Smooth muscle cell (in vitro differentiated cells): ENCODE data around the gene FEZ2. TPM values are rescaled to one million over a fixed set of nuclear protein-coding genes. Genes with fewer than 3 reads are reported as not detected.

Experiments used
- DNase-seq: peaks from one replicate; lab custom pipeline; 2025; ENCODE audit not compliant: unreplicated experiment; lab: John Stamatoyannopoulos, UW
- H2AFZ ChIP-seq: fragments of 200-600 bp; sonication (generic); 2 replicates; pipeline ENCODE4 v1.6.0; 2016; ENCODE audit warnings: antibody characterized with exemption, low read depth, mild to moderate bottlenecking
- H3F3A ChIP-seq: fragments of 200-600 bp; sonication (generic); 2 replicates; pipeline ENCODE4 v1.6.0; 2017; ENCODE audit warnings: antibody characterized with exemption, low read depth
- H3K27ac ChIP-seq: fragments of 200-600 bp; sonication (generic); 2 replicates; pipeline ENCODE4 v1.5.1; 2016; ENCODE audit warnings: low read depth, mild to moderate bottlenecking
- H3K27me3 ChIP-seq: fragments of 200-600 bp; sonication (generic); 2 replicates; pipeline ENCODE4 v1.6.1; 2016; ENCODE audit warnings: low read depth, mild to moderate bottlenecking
- H3K36me3 ChIP-seq: fragments of 200-600 bp; sonication (generic); 2 replicates; pipeline ENCODE4 v1.5.1; 2016; ENCODE audit warnings: low read depth
- H3K4me1 ChIP-seq: fragments of 200-600 bp; sonication (generic); 2 replicates; pipeline ENCODE4 v1.5.1; 2016; ENCODE audit warnings: low read depth
- H3K4me2 ChIP-seq: fragments of 200-600 bp; sonication (generic); 2 replicates; pipeline ENCODE4 v1.6.0; 2016; ENCODE audit warnings: mild to moderate bottlenecking
- H3K4me3 ChIP-seq: fragments of 200-600 bp; sonication (generic); 2 replicates; pipeline ENCODE4 v1.5.1; 2016; ENCODE audit warnings: mild to moderate bottlenecking
- H3K79me2 ChIP-seq: fragments of 200-600 bp; sonication (generic); 2 replicates; pipeline ENCODE4 v1.6.0; 2016; ENCODE audit warnings: low read depth, mild to moderate bottlenecking
- H3K9ac ChIP-seq: fragments of 200-600 bp; sonication (generic); 2 replicates; pipeline ENCODE4 v1.6.0; 2016; ENCODE audit warnings: low read depth
- H3K9me3 ChIP-seq: fragments of 200-600 bp; sonication (generic); replicated peaks from 2 replicates; pipeline ENCODE4 v1.5.1; 2016; ENCODE audit warnings: low read depth
- H4K20me1 ChIP-seq: fragments of 200-600 bp; sonication (generic); 2 replicates; pipeline ENCODE4 v1.6.0; 2016; ENCODE audit warnings: low read depth
- CTCF ChIP-seq: fragments of 200-600 bp; sonication (generic); IDR thresholded peaks from 2 replicates; pipeline ENCODE4 v1.5.1; 2017; ENCODE audit warnings: borderline replicate concordance, mild to moderate bottlenecking, antibody characterized with exemption; ENCODE audit not compliant: insufficient read depth, poor library complexity, severe bottlenecking
- WGBS: methylation state at CpG from one replicate; pipeline ENCODE4 v1.1.7; 2016; ENCODE audit warnings: low lambda C conversion rate; 5-methylcytosine and 5-hydroxymethylcytosine counted together
- polyA plus RNA-seq: library from polyadenylated mRNA; unstranded; fragments of >200 nt; fragmentation: Nextera tagmentation; extraction: Ambion mirVana; gene quantifications from 2 replicates; pipeline ENCODE4 v1.2.1, GENCODE V29; 2016
- total RNA-seq: library from RNA; depleted of rRNA; stranded (reverse); fragments of >200 nt; gene quantifications from 2 replicates; pipeline ENCODE4 v1.2.3, GENCODE V29; 2014

The FEZ2 gene
- 69.0 and 70.9 TPM in 2 replicates for total RNA-seq
- 17.7 and 23.2 TPM in 2 replicates for polyA plus RNA-seq

- peak within 1 kb of the TSS; percentile 74 for H3K4me3 ChIP-seq
- H3K4me1 ChIP-seq, result peaks cover 4% of the 10 kb centered on the region
- WGBS, result 2% methylated on average over 13 of the region's 81 CpGs
- H3K79me2 ChIP-seq, result peaks cover 45% of the 10 kb centered on the region
- no peaks in the 10 kb centered on the region for H3K27me3 ChIP-seq
- H4K20me1 ChIP-seq, result peaks cover 36% of the 10 kb centered on the region
- peak within 1 kb of the TSS; percentile 88 for H3K9ac ChIP-seq
- H3K9me3 ChIP-seq, result no peaks in the 10 kb centered on the region
- H3F3A ChIP-seq, result peaks cover 4% of the 10 kb centered on the region
- TF ChIP-seq CTCF, result no peak
- peak within 1 kb of the TSS; percentile 63 for H3K27ac ChIP-seq
- peak; percentile 77 for DNase-seq
- peak within 1 kb of the TSS; percentile 84 for H3K4me2 ChIP-seq
- peak within 1 kb of the TSS; percentile 97 for H2AFZ ChIP-seq
- no peaks in the 10 kb centered on the region for H3K36me3 ChIP-seq
Measured at GRCh38 chr2:36597532-36598377, at the start of gene FEZ2. TSS of gene FEZ2 (minus strand) at chr2:36598168. CDS start at chr2:36598142, 26 bp downstream.

- H3K4me1 ChIP-seq, result no peaks in the 10 kb centered on the region
- no peaks in the 10 kb centered on the region for H3K36me3 ChIP-seq
- H3K4me3 ChIP-seq, result no peak overlapping the region
- peak overlapping the region; percentile 24 for H3K4me2 ChIP-seq
- no peaks in the 10 kb centered on the region for H3F3A ChIP-seq
- H2AFZ ChIP-seq, result peak overlapping the region; percentile 79
- 43% methylated on average over 3 of the region's 3 CpGs for WGBS
- no peaks in the 10 kb centered on the region for H3K27me3 ChIP-seq
- H3K9ac ChIP-seq, result no peak overlapping the region
- no peaks in the 10 kb centered on the region for H4K20me1 ChIP-seq
- H3K27ac ChIP-seq, result peak overlapping the region; percentile 33
- no peaks in the 10 kb centered on the region for H3K9me3 ChIP-seq
- no peak for DNase-seq
- TF ChIP-seq CTCF, result no peak
- no peaks in the 10 kb centered on the region for H3K79me2 ChIP-seq
Measured at GRCh38 chr2:36634981-36635597, 37.1 kb upstream of the FEZ2 start.

GRCh38 chr2:36633470-36634092 is 35.6 kb upstream of the FEZ2 start:
- TF ChIP-seq CTCF, result no peak
- no peak overlapping the region for H3K27ac ChIP-seq

More at GRCh38 chr2:36633470-36634092, 35.6 kb upstream of the FEZ2 start:
- H3K79me2 ChIP-seq, result no peaks in the 10 kb centered on the region
- no peak for DNase-seq
- H2AFZ ChIP-seq, result no peak overlapping the region
- no peaks in the 10 kb centered on the region for H3K4me1 ChIP-seq
- no peaks in the 10 kb centered on the region for H3F3A ChIP-seq
- no peak overlapping the region for H3K4me3 ChIP-seq
- no peaks in the 10 kb centered on the region for H3K9me3 ChIP-seq
- H3K36me3 ChIP-seq, result no peaks in the 10 kb centered on the region
- H4K20me1 ChIP-seq, result no peaks in the 10 kb centered on the region
- whole genome bisulfite sequencing, result 79% methylated on average over 2 of the region's 2 CpGs
- H3K4me2 ChIP-seq, result no peak overlapping the region
- H3K27me3 ChIP-seq, result no peaks in the 10 kb centered on the region
- H3K9ac ChIP-seq, result no peak overlapping the region
